Neural cell (in vitro differentiated cells): Measurements from ENCODE around the gene CNTNAP2.

Source experiments
- CTCF ChIP-seq: fragments of 450-650 bp; IDR thresholded peaks from 2 replicates; pipeline ENCODE4 v1.5.1; 2014; ENCODE audit warnings: antibody characterized with exemption, mild to moderate bottlenecking, moderate library complexity; ENCODE audit not compliant: poor library complexity, severe bottlenecking
- EP300 ChIP-seq: fragments of 450-650 bp; conservative IDR thresholded peaks from 2 replicates; pipeline ENCODE4 v1.6.1; 2014; ENCODE audit warnings: antibody characterized with exemption, mild to moderate bottlenecking, moderate library complexity; ENCODE audit not compliant: poor library complexity, severe bottlenecking
- EZH2 ChIP-seq: fragments of 200-600, 300-800 bp; shearing (Covaris generic), sonication (generic); IDR thresholded peaks from 2 replicates; pipeline ENCODE4 v1.6.1; 2014; ENCODE audit warnings: antibody characterized with exemption, low read length, borderline replicate concordance, mild to moderate bottlenecking; ENCODE audit not compliant: insufficient read depth, poor library complexity, severe bottlenecking
- MXI1 ChIP-seq: fragments of 450-650 bp; conservative IDR thresholded peaks from 2 replicates; pipeline ENCODE4 v1.6.1; 2014; ENCODE audit warnings: antibody characterized with exemption, mild to moderate bottlenecking; ENCODE audit not compliant: poor library complexity, severe bottlenecking
- POLR2AphosphoS5 ChIP-seq: IDR thresholded peaks from 2 replicates; pipeline ENCODE4 v1.6.1; 2012
- RAD21 ChIP-seq: fragments of 450-650 bp; conservative IDR thresholded peaks from 2 replicates; pipeline ENCODE4 v1.6.1; 2014; ENCODE audit warnings: antibody characterized with exemption, mild to moderate bottlenecking, moderate library complexity
- REST ChIP-seq: IDR thresholded peaks from 2 replicates; pipeline ENCODE4 v1.6.1; 2012; ENCODE audit warnings: borderline replicate concordance
- SMC3 ChIP-seq: fragments of 450-650 bp; conservative IDR thresholded peaks from 2 replicates; pipeline ENCODE4 v1.6.1; 2014; ENCODE audit warnings: antibody characterized with exemption, mild to moderate bottlenecking, moderate library complexity; ENCODE audit not compliant: poor library complexity
- TAF1 ChIP-seq: IDR thresholded peaks from 2 replicates; pipeline ENCODE4 v1.6.1; 2012; ENCODE audit warnings: low read depth

- no peak for TF ChIP-seq TAF1
- TF ChIP-seq POLR2AphosphoS5, result no peak
- no peak for TF ChIP-seq CTCF
- TF ChIP-seq EZH2, result no peak
- no peak for TF ChIP-seq EP300
- TF ChIP-seq SMC3, result no peak
- TF ChIP-seq MXI1, result no peak
- TF ChIP-seq RAD21, result no peak
- no peak for TF ChIP-seq REST
These were observed 362.4 kb downstream of the CNTNAP2 start for GRCh38 chr7:146479040-146479439.
